Gastrocnemius medialis (tissue), 4 donors: Measurements from ENCODE around the gene OSBP2. TPM values are rescaled to one million over a fixed set of nuclear protein-coding genes. Genes with fewer than 3 reads are reported as not detected.

ENCODE experiments used
- ATAC-seq, 2 donors: fragments of 150-250 bp; one replicate each; pipeline ENCODE4 v1.9.1; 2016
- DNase-seq, 2 donors: peaks; one replicate each; pipeline ENCODE4 v3.0.0-alpha.2; 2019
- H3K27ac ChIP-seq, 4 donors: fragments of 200-600 bp; sonication (generic); 1 replicate in 1 of 4; 2 replicates in 3 of 4; pipeline ENCODE4 v1.5.1; 2016 to 2018; ENCODE audit warnings: mild to moderate bottlenecking in 2 of 4, moderate library complexity in 1 of 4
- H3K27me3 ChIP-seq, 3 donors: fragments of 200-600 bp; sonication (generic) in 2 of 3; 1 replicate in 1 of 3; 2 replicates in 2 of 3; pipeline versions ENCODE4 v1.5.1 to v1.6.0; 2016 to 2019; ENCODE audit warnings: mild to moderate bottlenecking in 1 of 3, moderate library complexity in 1 of 3
- H3K36me3 ChIP-seq, 2 donors: fragments of 200-600 bp; sonication (generic) in 1 of 2; one replicate each; pipeline ENCODE4 v1.5.1; 2017 to 2018
- H3K4me1 ChIP-seq, 2 donors: fragments of 200-600 bp; sonication (generic) in 1 of 2; one replicate each; pipeline ENCODE4 v1.5.1; 2016 to 2017; ENCODE audit warnings: mild to moderate bottlenecking in 2 of 2
- H3K4me3 ChIP-seq, 4 donors: fragments of 200-600 bp; sonication (generic) in 3 of 4; 1 replicate in 1 of 4; 2 replicates in 3 of 4; pipeline ENCODE4 v1.5.1; 2016 to 2019; ENCODE audit warnings: mild to moderate bottlenecking in 2 of 4
- H3K9me3 ChIP-seq, 3 donors: fragments of 200-600 bp; sonication (generic) in 2 of 3; 1 replicate in 1 of 3; 2 replicates in 2 of 3; pipeline ENCODE4 v1.5.1; 2016 to 2019
- POLR2A ChIP-seq, 2 donors: fragments of 450-650 bp; IDR thresholded peaks; one replicate each; pipeline ENCODE4 v1.6.1; 2017; ENCODE audit warnings: antibody characterized with exemption in 2 of 2, mild to moderate bottlenecking in 2 of 2, moderate library complexity in 2 of 2
- in situ Hi-C, 4 donors: fragments of 200-750 bp; cut with MboI; loops; one replicate each; pipeline versions ENCODE4 v1.15.0 to v1.8.0; 2017; ENCODE audit warnings: low sequenced_read_pairs in 4 of 4
- intact Hi-C: fragments of 100-400 bp; cut with DNase I; formaldehyde crosslinking; loops from one replicate; pipeline ENCODE4 v1.15.1; 2023; ENCODE audit warnings: low total_unique reads
- total RNA-seq, 4 donors: library from RNA; depleted of rRNA; stranded (reverse); fragments of >200 nt; gene quantifications; one replicate each; pipeline versions ENCODE4 v1.1.0 to v1.2.3, GENCODE V29; 2016
- TF ChIP-seq, protein P1 (sequence below), 5 experiments: fragments of 450-650 bp in 3 of 5; fragments of 200-600 bp in 2 of 5; sonication (generic) in 2 of 5; IDR thresholded peaks in 4 of 5; conservative IDR thresholded peaks in 1 of 5; 1 replicate in 4 of 5; 2 replicates in 1 of 5; pipeline ENCODE4 v1.5.1; 2016 to 2019; ENCODE audit warnings: antibody characterized with exemption in 5 of 5, mild to moderate bottlenecking in 3 of 5, moderate library complexity in 3 of 5

Gene OSBP2
- total RNA-seq, 4 donors from 2014 or later, result 2.8 to 4.3 (median 3.0) TPM

DNA sequence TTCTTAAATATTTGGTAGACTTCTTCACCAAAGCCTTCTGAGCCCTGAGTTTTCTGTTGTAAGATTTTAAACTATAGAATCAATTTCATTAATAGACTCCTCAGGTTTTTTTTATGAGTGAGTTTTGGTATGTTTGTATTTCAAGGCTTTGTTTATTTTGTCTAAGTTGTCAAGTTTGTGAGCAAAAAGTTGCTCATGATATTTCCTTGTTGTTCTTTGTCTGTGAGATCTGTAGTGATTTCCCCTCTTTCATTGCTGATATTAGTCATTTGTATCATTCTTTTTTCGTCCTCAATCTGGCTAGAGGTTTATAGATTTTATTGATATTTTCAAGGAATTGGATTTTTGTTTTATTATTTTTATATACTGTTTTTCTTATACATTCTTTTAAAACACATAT, 152.9 kb downstream of the OSBP2 start:
- H3K9me3 ChIP-seq, result no peaks in the 10 kb centered on the region
- no peak overlapping the region for H3K27ac ChIP-seq
- ATAC-seq, result no peak
- intact Hi-C loops, result no loop called here
- no peaks in the 10 kb centered on the region for H3K36me3 ChIP-seq
- no peaks in the 10 kb centered on the region for H3K27me3 ChIP-seq
- H3K4me3 ChIP-seq, result no peak overlapping the region
- TF ChIP-seq POLR2A (IDR thresholded peaks at IDR 0.05), result no peak
- TF ChIP-seq, protein P1, sequence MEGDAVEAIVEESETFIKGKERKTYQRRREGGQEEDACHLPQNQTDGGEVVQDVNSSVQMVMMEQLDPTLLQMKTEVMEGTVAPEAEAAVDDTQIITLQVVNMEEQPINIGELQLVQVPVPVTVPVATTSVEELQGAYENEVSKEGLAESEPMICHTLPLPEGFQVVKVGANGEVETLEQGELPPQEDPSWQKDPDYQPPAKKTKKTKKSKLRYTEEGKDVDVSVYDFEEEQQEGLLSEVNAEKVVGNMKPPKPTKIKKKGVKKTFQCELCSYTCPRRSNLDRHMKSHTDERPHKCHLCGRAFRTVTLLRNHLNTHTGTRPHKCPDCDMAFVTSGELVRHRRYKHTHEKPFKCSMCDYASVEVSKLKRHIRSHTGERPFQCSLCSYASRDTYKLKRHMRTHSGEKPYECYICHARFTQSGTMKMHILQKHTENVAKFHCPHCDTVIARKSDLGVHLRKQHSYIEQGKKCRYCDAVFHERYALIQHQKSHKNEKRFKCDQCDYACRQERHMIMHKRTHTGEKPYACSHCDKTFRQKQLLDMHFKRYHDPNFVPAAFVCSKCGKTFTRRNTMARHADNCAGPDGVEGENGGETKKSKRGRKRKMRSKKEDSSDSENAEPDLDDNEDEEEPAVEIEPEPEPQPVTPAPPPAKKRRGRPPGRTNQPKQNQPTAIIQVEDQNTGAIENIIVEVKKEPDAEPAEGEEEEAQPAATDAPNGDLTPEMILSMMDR (IDR thresholded peaks at IDR 0.05 in 4 of 5, conservative IDR thresholded peaks at IDR 0.05 in 1 of 5), result no peak
- in situ Hi-C loops, result no loop called here
- no peaks in the 10 kb centered on the region for H3K4me1 ChIP-seq
- DNase-seq, result no peak

DNA sequence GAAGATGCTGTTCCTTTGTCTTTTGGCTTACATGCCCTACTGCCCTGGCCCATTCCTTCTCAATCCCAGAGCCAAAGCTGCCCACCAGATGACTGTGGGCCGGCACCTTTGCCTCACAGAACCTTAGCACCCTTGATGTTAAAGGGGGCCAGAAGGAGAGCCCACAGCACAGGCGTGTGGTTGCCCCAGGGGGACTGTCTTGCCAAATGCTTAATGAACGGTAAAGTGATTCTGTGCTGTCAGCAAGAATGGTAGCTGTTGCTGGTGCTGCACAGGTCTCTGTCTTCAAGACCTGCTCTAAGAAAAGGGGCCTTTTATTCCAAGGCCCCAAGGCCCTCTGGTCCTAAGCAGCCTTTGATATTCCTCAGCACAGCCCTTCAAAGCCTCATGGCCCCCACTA, 160.6 kb downstream of the OSBP2 start:
- no peaks in the 10 kb centered on the region for H3K9me3 ChIP-seq
- DNase-seq (no peak), ATAC-seq (no peak)
- H3K4me1 ChIP-seq, result peaks cover 12 to 16% of the 10 kb centered on the region in 2 donors
- H3K27me3 ChIP-seq, result no peaks in the 10 kb centered on the region
- TF ChIP-seq, protein P1 (IDR thresholded peaks at IDR 0.05 in 4 of 5, conservative IDR thresholded peaks at IDR 0.05 in 1 of 5), result no peak
- no peak for TF ChIP-seq POLR2A (IDR thresholded peaks at IDR 0.05)
- intact Hi-C loops, result no loop called here
- no peak overlapping the region for H3K4me3 ChIP-seq
- no peaks in the 10 kb centered on the region for H3K36me3 ChIP-seq
- in situ Hi-C loops, result no loop called here
- no peak overlapping the region for H3K27ac ChIP-seq

- Histone ChIP-seq H3K36me3 (no peaks in the 10 kb centered on the region), H3K4me3 (no peak overlapping the region), H3K27ac (no peak overlapping the region), H3K9me3 (no peaks in the 10 kb centered on the region), H3K4me1 (peaks cover 12 to 16% of the 10 kb centered on the region in 2 donors), H3K27me3 (no peaks in the 10 kb centered on the region)
- intact Hi-C loops (no loop called here), in situ Hi-C loops (no loop called here)
- TF ChIP-seq, protein P1 (IDR thresholded peaks at IDR 0.05 in 4 of 5, conservative IDR thresholded peaks at IDR 0.05 in 1 of 5), result no peak
- no peak for TF ChIP-seq POLR2A (IDR thresholded peaks at IDR 0.05)
- DNase-seq (no peak), ATAC-seq (peak in 1 of 2 donors; percentile 21)
Measured at GRCh38 chr22:30855677-30856518, 161.2 kb downstream of the OSBP2 start.

DNA sequence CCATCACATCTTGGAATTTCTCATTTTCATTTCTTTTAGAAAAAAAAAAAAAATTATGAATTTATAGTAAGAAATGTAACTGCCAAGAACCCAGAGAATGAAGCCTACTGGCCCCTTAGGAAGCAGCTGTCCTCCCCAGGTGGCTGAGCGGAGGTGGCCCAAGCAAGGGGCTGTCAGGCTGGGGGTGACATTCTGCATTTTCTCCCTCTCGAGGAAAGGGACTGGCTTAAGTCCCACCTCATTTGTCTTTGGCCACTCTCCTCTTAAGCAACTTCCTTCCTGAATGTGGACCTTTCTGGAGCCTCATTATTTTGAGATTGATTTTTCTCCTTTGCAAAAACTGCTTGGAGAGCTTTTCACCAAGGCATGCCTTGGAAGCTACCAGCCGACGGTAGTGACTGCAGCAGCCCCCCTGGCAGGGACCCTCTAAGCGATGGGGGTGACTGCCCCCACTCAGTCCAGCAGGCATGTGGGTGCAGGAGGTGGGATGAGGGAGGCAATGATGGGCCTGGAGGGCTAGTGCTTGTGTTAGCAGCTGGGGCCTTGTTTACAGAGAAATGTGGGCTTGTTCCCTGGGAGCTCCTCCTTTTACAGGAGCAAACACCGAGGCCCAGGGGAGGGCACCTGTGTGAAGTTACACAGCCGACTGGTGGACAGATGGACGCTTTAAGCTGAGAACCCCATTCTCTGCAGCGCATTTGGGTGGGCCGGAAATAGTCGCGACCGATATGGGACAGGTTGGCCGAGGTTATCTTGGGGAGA, 162.2 kb downstream of the OSBP2 start:
- Histone ChIP-seq H3K27me3 (no peaks in the 10 kb centered on the region), H3K36me3 (no peaks in the 10 kb centered on the region), H3K4me3 (no peak overlapping the region), H3K27ac (no peak overlapping the region), H3K9me3 (no peaks in the 10 kb centered on the region), H3K4me1 (peaks cover 12 to 16% of the 10 kb centered on the region in 2 donors)
- ATAC-seq, result no peak
- DNase-seq, result no peak
- intact Hi-C loops (no loop called here), in situ Hi-C loops (no loop called here)
- no peak for TF ChIP-seq POLR2A (IDR thresholded peaks at IDR 0.05)

DNA sequence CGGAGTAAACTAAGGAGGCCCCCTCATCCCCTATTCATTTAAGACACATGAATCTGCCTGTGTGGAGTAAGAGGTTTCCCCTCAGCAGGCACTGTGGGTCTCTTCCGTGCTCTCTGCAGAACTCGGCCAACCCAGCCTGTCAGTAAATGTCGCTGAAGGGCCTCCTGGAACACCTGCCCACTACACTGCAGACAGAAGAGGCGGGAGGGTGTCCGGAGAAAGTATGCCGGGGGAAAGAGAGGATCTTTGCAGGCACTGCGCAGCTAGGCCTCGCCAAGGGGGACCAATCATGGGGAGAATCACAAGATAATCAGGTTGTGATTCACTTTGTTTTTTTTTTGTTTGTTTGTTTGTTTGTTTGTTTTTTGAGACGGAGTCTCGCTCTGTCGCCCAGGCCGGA, 163.1 kb downstream of the OSBP2 start:
- in situ Hi-C loops, result no loop called here

More for the DNA sequence above, 163.1 kb downstream of the OSBP2 start:
- ATAC-seq, result no peak
- no peak overlapping the region for H3K27ac ChIP-seq
- H3K4me1 ChIP-seq, result peaks cover 12 to 16% of the 10 kb centered on the region in 2 donors
- no peaks in the 10 kb centered on the region for H3K9me3 ChIP-seq
- no peak overlapping the region for H3K4me3 ChIP-seq
- no peak for TF ChIP-seq POLR2A (IDR thresholded peaks at IDR 0.05)
- TF ChIP-seq, protein P1 (IDR thresholded peaks at IDR 0.05 in 4 of 5, conservative IDR thresholded peaks at IDR 0.05 in 1 of 5), result no peak
- no peaks in the 10 kb centered on the region for H3K36me3 ChIP-seq
- no peak for DNase-seq
- no peaks in the 10 kb centered on the region for H3K27me3 ChIP-seq
- intact Hi-C loops, result no loop called here
